IPS-18a (cell line): ENCODE measurements around the gene PODNL1.

Experiments used
- H3K27ac ChIP-seq: one replicate; pipeline ENCODE4 v1.5.1; 2013; ENCODE audit warnings: low read length
- H3K27me3 ChIP-seq: one replicate; pipeline ENCODE4 v1.6.1; 2013; ENCODE audit warnings: mild to moderate bottlenecking, low read length; ENCODE audit not compliant: control insufficient read depth, insufficient read depth
- H3K36me3 ChIP-seq: one replicate; pipeline ENCODE4 v1.6.1; 2013; ENCODE audit warnings: low read depth, low read length; ENCODE audit not compliant: control insufficient read depth
- H3K4me1 ChIP-seq: one replicate; pipeline ENCODE4 v1.6.1; 2013; ENCODE audit warnings: low read depth, low read length; ENCODE audit not compliant: control insufficient read depth
- H3K4me3 ChIP-seq: one replicate; pipeline ENCODE4 v1.5.1; 2013; ENCODE audit warnings: low read length
- H3K9ac ChIP-seq: one replicate; pipeline ENCODE4 v1.6.1; 2013; ENCODE audit warnings: mild to moderate bottlenecking, low read length, moderate library complexity
- H3K9me3 ChIP-seq: one replicate; pipeline ENCODE4 v1.6.1; 2013; ENCODE audit warnings: low read depth, low read length; ENCODE audit not compliant: control insufficient read depth

The PODNL1 gene

DNA sequence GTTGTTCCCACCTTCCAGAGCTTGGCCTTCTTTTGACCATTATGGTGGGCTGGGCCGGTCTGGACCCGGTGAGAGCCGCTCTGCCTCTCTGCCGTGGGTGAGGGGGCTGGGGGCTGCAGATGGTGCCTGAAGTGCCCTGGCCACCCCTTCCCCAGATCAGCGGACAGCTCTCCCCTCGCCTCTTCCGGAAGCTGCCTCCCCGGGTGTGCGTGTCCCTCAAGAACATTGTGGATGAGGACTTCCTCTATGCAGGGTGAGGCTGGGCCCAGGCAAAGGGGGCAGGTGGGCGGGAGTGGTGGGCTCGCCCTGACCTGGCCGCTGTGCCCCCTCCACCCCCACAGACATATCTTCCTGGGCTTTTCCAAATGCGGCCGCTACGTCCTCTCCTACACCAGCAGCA lies 16.0 kb upstream of the PODNL1 start:
- Histone ChIP-seq H3K27me3 (no peaks in the 10 kb centered on the region), H3K36me3 (peaks cover 47% of the 10 kb centered on the region), H3K9me3 (no peaks in the 10 kb centered on the region), H3K4me1 (no peaks in the 10 kb centered on the region), H3K4me3 (no peak overlapping the region), H3K9ac (no peak overlapping the region), H3K27ac (no peak overlapping the region)

DNA sequence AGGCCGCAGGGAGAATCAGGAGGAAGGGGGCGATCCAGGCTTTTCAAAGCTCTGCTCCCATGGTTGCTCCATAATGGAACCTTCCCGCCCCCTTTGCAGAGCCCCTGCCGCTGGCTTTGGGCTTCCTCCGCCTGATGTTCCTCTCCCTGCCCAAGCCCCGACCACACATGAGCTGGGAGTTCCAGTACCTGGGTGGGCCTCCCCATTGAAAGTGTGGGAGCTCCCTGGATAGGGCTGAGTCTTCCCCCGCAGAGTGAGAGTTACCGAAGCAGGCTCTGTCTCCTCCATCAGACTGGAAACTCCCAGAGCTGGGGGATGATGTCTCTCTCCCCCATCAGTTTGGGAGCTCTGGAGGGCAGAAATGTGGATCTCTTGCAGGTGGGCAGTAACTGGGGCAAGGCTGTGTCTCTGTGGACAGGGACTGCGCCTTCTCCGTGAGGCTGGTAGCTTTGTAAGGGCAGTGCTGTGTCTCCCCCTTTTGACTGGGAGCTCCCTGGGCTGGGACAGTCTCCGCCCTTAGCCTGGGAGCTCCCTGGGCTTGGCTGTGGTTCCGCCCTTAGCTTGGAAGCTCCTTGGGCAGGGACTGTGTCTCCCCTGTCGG lies 14.8 kb upstream of the PODNL1 start:
- Histone ChIP-seq H3K9ac (peak overlapping the region; percentile 55), H3K27ac (peak overlapping the region; percentile 29), H3K9me3 (no peaks in the 10 kb centered on the region), H3K4me1 (no peaks in the 10 kb centered on the region), H3K27me3 (no peaks in the 10 kb centered on the region), H3K36me3 (peaks cover 38% of the 10 kb centered on the region), H3K4me3 (peak overlapping the region; percentile 67)

DNA sequence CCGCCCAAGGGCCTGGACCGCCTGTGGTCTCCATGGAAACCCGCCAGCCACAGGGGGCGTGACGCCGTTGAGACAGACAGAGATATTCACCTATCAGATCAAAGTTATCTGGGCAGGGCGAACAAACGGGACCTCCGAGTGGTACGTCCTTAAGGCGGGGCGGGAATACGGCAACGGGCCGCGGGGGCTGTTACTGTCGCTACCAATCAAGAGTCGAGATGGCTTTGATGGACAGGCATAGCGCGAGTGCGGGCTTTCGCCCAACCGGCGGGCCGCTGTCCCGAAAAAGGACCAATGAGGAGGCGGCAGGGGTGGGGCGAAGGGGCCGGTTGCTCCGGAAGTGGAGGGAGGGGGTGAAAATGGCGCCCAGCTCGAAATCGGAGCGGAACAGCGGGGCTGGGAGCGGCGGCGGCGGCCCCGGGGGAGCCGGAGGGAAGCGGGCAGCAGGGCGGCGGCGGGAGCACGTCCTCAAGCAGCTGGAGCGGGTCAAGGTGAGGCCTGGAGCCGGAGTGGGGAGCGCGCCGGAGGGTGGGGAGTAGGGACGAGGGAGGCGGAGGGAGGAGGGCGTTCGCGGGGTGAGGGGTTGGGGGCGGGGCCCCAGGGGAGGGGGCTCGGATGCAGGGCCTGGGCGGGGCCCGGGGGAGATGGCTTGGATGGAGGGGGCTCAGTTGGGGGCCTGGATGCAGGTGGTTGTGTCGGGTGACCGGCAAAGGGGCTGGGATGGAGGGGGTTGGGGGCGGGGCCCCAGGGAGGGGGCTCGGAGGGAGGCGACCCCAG lies 14.1 kb upstream of the PODNL1 start, which contains the start of gene DCAF15:
DCAF15 (plus strand) TSS at position 356 of the 777 bp plus-strand sequence; CDS start at position 360, 4 bp downstream.
- H3K9ac ChIP-seq: peak within 1 kb of the TSS; percentile 84
- no peaks in the 10 kb centered on the region for H3K9me3 ChIP-seq
- H3K27ac ChIP-seq: peak within 1 kb of the TSS; percentile 75
- H3K27me3 ChIP-seq: no peaks in the 10 kb centered on the region
- H3K4me1 ChIP-seq: no peaks in the 10 kb centered on the region
- H3K4me3 ChIP-seq: peak within 1 kb of the TSS; percentile 67
- peaks cover 31% of the 10 kb centered on the region for H3K36me3 ChIP-seq

DNA sequence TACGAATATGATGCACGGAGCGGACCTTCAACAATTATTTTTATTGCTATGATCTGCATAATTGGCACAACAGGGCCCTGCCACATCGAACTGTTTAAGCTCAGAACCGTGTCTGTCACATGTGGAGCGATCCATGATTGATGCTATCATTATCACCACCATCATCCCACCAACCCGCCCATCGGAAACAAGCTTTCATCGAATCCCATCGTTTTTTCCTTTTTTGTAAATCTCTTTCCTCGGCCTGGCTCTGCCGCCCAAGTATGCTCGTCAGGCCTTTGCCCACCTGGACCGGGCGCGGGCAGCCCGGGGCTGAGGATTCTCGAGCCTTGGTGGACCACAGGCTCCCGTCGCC lies 13.6 kb upstream of the PODNL1 start:
- peak overlapping the region; percentile 36 for H3K4me3 ChIP-seq
- no peaks in the 10 kb centered on the region for H3K9me3 ChIP-seq
- H3K9ac ChIP-seq: no peak overlapping the region
- no peak overlapping the region for H3K27ac ChIP-seq
- peaks cover 26% of the 10 kb centered on the region for H3K36me3 ChIP-seq
- no peaks in the 10 kb centered on the region for H3K4me1 ChIP-seq
- no peaks in the 10 kb centered on the region for H3K27me3 ChIP-seq

DNA sequence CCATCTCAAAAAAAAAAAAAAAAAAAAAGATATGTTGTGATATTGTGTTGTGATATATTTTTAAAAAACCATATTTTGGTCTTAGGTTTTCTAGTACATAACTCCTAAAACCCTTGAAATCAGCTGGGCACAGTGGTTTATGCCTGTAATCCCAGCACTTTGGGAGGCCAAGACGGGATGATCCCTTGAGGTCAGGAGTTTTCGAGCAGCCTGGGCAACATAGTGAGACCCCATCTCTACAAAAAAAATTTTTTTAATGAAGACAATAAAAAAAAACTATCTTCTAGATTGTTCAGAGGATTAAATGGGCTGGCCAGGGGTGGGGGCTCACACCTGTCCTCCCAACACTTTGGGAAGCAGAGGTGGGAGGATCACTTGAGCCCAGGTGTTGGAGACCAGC lies 12.8 kb upstream of the PODNL1 start:
- Histone ChIP-seq H3K36me3 (peaks cover 18% of the 10 kb centered on the region), H3K4me1 (no peaks in the 10 kb centered on the region), H3K9ac (no peak overlapping the region), H3K9me3 (no peaks in the 10 kb centered on the region), H3K27me3 (no peaks in the 10 kb centered on the region), H3K27ac (no peak overlapping the region), H3K4me3 (no peak overlapping the region)

DNA sequence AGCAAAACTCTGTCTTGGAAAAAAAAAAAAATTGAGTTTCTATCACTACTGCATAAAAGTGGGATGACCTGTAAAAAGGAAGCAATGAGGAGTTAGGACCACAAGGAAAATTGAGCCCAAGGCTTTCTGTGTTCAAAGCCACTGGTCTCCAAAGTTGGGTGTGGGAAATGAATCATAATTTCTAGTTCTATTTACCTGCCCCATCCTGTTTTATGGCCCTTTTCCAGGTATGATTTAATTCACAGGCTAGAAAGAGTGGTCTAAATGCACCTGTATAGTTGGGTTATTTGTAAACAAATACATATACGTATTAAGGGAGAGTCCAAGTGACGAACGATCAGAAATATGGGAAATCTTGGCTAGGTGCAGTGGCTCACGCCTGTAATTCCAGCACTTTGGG lies 8.2 kb upstream of the PODNL1 start:
- H3K4me1 ChIP-seq: no peaks in the 10 kb centered on the region
- no peak overlapping the region for H3K9ac ChIP-seq
- no peak overlapping the region for H3K4me3 ChIP-seq
- H3K27me3 ChIP-seq: no peaks in the 10 kb centered on the region
- H3K27ac ChIP-seq: no peak overlapping the region
- H3K9me3 ChIP-seq: no peaks in the 10 kb centered on the region
- no peaks in the 10 kb centered on the region for H3K36me3 ChIP-seq

DNA sequence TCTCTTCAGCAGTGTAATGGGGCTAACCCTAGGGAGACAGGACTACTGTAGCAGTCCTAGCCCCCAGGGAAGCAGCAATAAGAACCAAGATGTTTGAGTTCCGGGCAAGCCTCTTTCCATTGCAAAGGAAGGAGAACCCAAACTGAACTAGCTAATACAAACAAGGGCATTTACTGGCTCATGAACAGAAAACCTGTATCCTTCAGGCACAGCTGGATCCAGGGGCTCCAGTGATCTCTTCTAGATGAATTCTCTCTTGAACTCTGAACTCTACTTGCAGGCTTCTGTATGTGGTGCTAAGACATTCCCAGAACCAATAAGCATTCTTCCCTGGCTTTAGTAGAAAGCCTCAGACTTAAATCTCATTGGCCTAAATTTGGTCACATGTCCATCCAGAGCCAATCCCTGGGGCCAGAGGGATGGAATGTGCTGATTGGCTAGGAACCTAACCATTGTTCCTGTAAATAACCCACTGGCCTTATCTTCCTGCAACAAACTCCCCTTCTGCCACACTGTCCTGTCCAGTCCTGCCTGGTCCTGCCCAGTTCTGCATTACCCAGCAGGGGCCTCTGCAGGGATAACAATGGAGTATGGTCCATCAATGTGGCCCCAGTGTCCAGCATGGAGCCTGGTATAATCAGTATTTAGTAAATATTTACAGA lies 3.9 kb upstream of the PODNL1 start:
- Histone ChIP-seq H3K27me3 (no peaks in the 10 kb centered on the region), H3K4me1 (no peaks in the 10 kb centered on the region), H3K27ac (no peak overlapping the region), H3K9ac (no peak overlapping the region), H3K4me3 (no peak overlapping the region), H3K36me3 (no peaks in the 10 kb centered on the region), H3K9me3 (no peaks in the 10 kb centered on the region)

DNA sequence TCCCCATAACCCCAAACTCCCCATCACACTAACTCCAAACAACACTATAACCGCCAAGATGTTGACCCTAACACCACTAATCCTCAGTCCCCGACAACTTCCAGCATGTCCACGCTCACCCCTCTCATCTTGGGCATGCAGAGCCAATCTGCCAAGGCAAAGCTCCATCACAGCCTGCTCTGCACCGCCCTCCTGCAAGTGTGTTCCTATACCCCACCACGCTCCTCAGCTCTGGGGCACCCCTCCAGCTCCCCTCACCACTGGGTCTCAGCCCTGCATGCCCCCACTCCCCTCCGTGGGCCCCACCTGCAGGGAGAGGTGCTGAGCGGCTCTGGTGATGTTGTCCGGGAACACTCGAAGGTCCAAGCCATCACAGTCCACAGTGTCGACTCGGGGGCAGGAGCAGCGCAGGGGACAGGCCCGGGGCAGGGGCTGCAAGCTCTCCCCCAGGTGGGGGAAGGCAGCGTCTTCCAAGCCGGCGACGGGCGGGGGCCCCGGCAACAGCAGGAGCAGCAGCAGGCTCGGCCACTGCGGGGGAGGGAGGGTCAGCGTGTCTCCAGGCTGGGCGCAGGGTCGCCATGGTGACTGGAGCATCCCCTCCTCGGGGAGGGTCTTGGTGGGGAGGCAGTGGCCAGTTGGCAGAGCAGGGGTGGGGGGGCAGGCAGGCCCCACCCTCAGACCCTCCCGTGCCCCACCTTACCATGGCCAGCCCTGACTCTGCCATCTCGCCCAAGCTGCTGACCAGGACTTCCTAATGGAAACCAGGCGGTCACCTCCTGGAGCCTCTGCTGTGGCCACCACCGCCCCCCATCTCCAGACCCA lies 527 bp downstream of the PODNL1 start:
- peaks cover 9% of the 10 kb centered on the region for H3K4me1 ChIP-seq
- no peaks in the 10 kb centered on the region for H3K9me3 ChIP-seq
- no peaks in the 10 kb centered on the region for H3K36me3 ChIP-seq
- no peak overlapping the region for H3K4me3 ChIP-seq
- no peak overlapping the region for H3K9ac ChIP-seq
- H3K27me3 ChIP-seq: no peaks in the 10 kb centered on the region
- no peak overlapping the region for H3K27ac ChIP-seq

DNA sequence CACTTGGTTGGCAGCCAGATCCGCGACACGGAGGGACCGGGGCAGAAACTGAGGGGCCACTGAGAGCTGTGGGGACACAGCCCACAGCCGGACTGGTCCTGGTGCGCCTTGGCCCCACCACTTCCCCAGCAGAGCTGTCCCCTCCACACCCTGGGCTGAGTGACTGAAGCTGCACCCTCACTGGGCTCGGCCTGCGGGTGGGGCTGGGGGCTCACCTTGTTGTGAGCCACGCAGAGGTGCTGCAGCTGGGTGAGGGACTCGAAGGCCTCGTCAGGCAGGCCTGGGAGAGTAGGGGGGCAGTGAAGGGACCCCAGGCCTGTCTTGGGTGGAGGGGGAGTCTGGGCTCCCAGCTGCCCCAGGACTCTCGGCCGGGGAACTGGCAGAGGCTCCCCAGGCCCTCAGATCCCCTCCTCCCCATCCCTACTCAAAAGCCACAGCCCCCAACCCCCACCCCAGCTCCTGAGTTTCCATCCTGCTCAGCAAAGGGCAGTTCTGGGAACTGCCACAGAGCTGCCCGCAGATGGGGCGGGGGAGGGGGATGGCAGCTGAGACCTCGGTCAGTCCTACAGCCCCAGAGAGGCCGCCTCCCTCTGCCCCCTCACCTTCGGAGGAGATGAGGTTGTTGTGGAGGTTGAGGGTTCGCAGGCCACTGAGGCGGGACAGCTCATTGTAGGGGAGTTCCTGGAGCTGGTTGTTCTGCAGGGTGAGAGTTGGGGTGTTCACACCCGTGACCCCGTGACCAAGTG lies 2.3 kb downstream of the PODNL1 start:
- H3K4me3 ChIP-seq: no peak overlapping the region
- H3K36me3 ChIP-seq: peaks cover 4% of the 10 kb centered on the region
- peaks cover 9% of the 10 kb centered on the region for H3K4me1 ChIP-seq
- H3K27me3 ChIP-seq: no peaks in the 10 kb centered on the region
- no peaks in the 10 kb centered on the region for H3K9me3 ChIP-seq
- no peak overlapping the region for H3K27ac ChIP-seq
- no peak overlapping the region for H3K9ac ChIP-seq

DNA sequence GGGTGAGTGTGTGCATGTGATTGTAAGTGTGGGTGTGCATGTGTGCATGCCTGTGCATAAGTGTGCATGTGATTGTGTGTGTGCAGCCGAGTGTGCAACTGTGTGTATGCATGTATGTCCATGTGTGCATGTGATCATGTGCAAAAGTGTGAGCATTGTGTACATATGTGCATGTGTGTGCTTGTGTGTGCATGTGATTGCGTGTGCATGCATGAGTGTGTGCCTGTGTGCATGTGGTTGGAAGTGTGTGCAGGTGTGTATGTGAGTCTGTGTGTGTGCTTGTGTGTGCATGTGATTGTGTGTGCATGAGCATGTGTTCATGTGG lies 3.5 kb downstream of the PODNL1 start:
- Histone ChIP-seq H3K36me3 (peaks cover 4% of the 10 kb centered on the region), H3K4me3 (no peak overlapping the region), H3K27ac (no peak overlapping the region), H3K9ac (no peak overlapping the region), H3K4me1 (peaks cover 9% of the 10 kb centered on the region), H3K27me3 (no peaks in the 10 kb centered on the region), H3K9me3 (no peaks in the 10 kb centered on the region)

DNA sequence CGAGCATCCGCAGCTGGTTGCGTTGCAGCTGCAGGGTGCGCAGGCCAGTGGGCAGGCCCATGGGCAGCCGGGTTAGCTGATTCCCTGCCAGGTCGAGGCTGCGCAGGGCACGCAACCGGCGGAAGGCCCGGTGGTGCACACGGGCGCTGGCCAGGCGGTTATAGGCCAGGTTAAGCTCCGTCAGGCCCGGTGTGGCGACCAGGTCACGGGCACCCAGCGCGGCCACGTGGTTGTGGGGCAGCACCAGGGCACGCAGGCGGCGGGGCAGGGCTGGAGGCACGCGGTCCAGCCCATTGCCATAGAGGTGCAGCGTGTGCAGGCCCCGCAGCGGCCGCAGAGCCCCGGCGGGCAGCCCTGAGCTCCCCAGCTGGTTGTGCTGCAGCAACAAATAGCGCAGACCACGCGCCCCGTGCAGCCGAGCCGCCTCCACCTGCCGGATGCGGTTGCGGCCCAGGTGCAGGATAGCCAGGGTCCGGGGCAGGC lies 5.3 kb downstream of the PODNL1 start:
- Histone ChIP-seq H3K27ac (no peak overlapping the region), H3K36me3 (peaks cover 4% of the 10 kb centered on the region), H3K27me3 (no peaks in the 10 kb centered on the region), H3K9me3 (no peaks in the 10 kb centered on the region), H3K9ac (no peak overlapping the region), H3K4me3 (no peak overlapping the region), H3K4me1 (peaks cover 9% of the 10 kb centered on the region)
